ENCODE measurements around the gene SAMD8.

SAMD8 gene

DNA sequence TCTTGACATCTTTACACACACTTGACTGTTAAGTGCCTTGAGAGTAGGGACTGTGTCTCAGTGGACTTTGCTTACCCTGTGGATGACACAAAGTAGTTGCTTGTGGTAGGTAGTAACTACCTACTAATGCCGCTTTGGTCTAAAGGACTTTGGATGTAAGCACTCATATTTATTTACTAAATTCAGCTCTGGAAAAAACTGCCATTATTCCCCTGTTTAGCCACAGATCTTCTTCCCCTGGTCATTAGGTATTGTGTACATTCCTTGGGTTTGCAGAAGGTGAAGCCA, 96.3 kb downstream of the SAMD8 start:
- H3K9me3 ChIP-seq (ENCODE audit: control insufficient read depth, low read length), result no peaks in the 10 kb centered on the region
- WGBS, result no CpG with 5 or more reads among the region's 1 CpG
- H3K27me3 ChIP-seq (ENCODE audit: control insufficient read depth in 1 of 2, insufficient read depth in 1 of 2, low read length in 2 of 2), result no peaks in the 10 kb centered on the region
- H2BK12ac ChIP-seq (ENCODE audit: low read length in 2 of 2), result no peak overlapping the region
- no peak overlapping the region for H2AK5ac ChIP-seq (ENCODE audit: low read length, severe bottlenecking)
- no peak overlapping the region for H2BK15ac ChIP-seq (ENCODE audit: low read depth, poor library complexity, severe bottlenecking)
- H3K18ac ChIP-seq (ENCODE audit: low read depth in 1 of 2, low read length in 2 of 2), result peak overlapping the region in 1 of 2 experiments; percentile 0
- DNase-seq, result no peak
- no peaks in the 10 kb centered on the region for H3K79me1 ChIP-seq (replicated peaks; ENCODE audit: low read length, poor library complexity, severe bottlenecking)
- H3K4me2 ChIP-seq (ENCODE audit: low read length, poor library complexity, severe bottlenecking), result no peak overlapping the region
- no peak overlapping the region for H3K4ac ChIP-seq (ENCODE audit: low read depth in 1 of 2, low read length in 2 of 2)
- peak overlapping the region; percentile 3 for H3K9ac ChIP-seq (ENCODE audit: low read length)
- no peak overlapping the region for H3K4me3 ChIP-seq (ENCODE audit: insufficient read depth in 1 of 2, low read depth in 1 of 2, low read length in 2 of 2)
- H3K14ac ChIP-seq (ENCODE audit: low read length in 2 of 2), result no peak overlapping the region
- H2AFZ ChIP-seq (ENCODE audit: low read depth, low read length), result no peak overlapping the region
- H3K4me1 ChIP-seq (ENCODE audit: control insufficient read depth, insufficient read depth, low read depth, low read length), result peaks cover 12% of the 10 kb centered on the region
- no peak overlapping the region for H3K27ac ChIP-seq (ENCODE audit: low read length, poor library complexity, severe bottlenecking)
- no peak overlapping the region for H3K23ac ChIP-seq (ENCODE audit: low read length in 2 of 2)
- peaks cover 2 to 13% of the 10 kb centered on the region in 2 experiments for H3K36me3 ChIP-seq (ENCODE audit: control insufficient read depth in 1 of 2, insufficient read depth in 2 of 2, low read depth in 1 of 2, low read length in 2 of 2)
- no peak overlapping the region for H2BK120ac ChIP-seq (ENCODE audit: low read depth, low read length)
- H4K8ac ChIP-seq (ENCODE audit: low read length), result peak overlapping the region; percentile 31
- no peak overlapping the region for H4K91ac ChIP-seq (ENCODE audit: low read length)
- H2BK5ac ChIP-seq (ENCODE audit: low read depth, low read length, poor library complexity, severe bottlenecking), result no peak overlapping the region

DNA sequence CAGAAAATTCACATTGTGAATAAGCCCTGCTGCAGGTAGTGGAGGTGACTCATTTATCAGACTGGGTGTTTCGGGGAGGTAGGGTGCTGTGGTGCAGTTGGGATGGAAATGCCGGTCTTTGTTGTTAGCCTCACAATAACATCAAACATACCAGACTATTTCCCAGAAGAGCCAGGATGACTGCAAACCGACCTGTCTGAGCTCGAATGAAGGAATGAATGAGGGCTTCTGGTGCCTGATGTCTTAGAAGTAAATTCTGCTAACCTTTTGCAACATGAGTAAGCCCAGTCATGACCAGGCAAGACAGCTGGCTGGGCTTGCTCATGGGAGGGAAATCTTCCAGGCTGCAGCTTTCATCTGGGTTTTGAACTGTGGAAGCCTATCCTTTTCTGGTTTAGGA, 96.7 kb downstream of the SAMD8 start:
- peak; percentile 78 for DNase-seq
- H3K9ac ChIP-seq (ENCODE audit: low read length), result peak overlapping the region; percentile 3
- H3K27ac ChIP-seq (ENCODE audit: low read length, poor library complexity, severe bottlenecking), result peak overlapping the region; percentile 15
- H3K14ac ChIP-seq (ENCODE audit: low read length in 2 of 2), result no peak overlapping the region
- H3K4me3 ChIP-seq (ENCODE audit: insufficient read depth in 1 of 2, low read depth in 1 of 2, low read length in 2 of 2), result no peak overlapping the region
- no peak overlapping the region for H3K23ac ChIP-seq (ENCODE audit: low read length in 2 of 2)
- peak overlapping the region; percentile 62 for H2AK5ac ChIP-seq (ENCODE audit: low read length, severe bottlenecking)
- peak overlapping the region in 1 of 2 experiments; percentile 3 for H2BK12ac ChIP-seq (ENCODE audit: low read length in 2 of 2)
- no peaks in the 10 kb centered on the region for H3K9me3 ChIP-seq (ENCODE audit: control insufficient read depth, low read length)
- WGBS, result 57% methylated on average over 2 of the region's 4 CpGs
- no peak overlapping the region for H2BK120ac ChIP-seq (ENCODE audit: low read depth, low read length)
- H2BK5ac ChIP-seq (ENCODE audit: low read depth, low read length, poor library complexity, severe bottlenecking), result no peak overlapping the region
- H3K27me3 ChIP-seq (ENCODE audit: control insufficient read depth in 1 of 2, insufficient read depth in 1 of 2, low read length in 2 of 2), result no peaks in the 10 kb centered on the region
- H4K91ac ChIP-seq (ENCODE audit: low read length), result no peak overlapping the region
- H3K79me1 ChIP-seq (replicated peaks; ENCODE audit: low read length, poor library complexity, severe bottlenecking), result no peaks in the 10 kb centered on the region
- H2BK15ac ChIP-seq (ENCODE audit: low read depth, poor library complexity, severe bottlenecking), result no peak overlapping the region
- no peak overlapping the region for H3K4me2 ChIP-seq (ENCODE audit: low read length, poor library complexity, severe bottlenecking)
- no peak overlapping the region for H4K8ac ChIP-seq (ENCODE audit: low read length)
- H2AFZ ChIP-seq (ENCODE audit: low read depth, low read length), result no peak overlapping the region
- peaks cover 6 to 16% of the 10 kb centered on the region in 2 experiments for H3K36me3 ChIP-seq (ENCODE audit: control insufficient read depth in 1 of 2, insufficient read depth in 2 of 2, low read depth in 1 of 2, low read length in 2 of 2)
- H3K18ac ChIP-seq (ENCODE audit: low read depth in 1 of 2, low read length in 2 of 2), result peak overlapping the region in 1 of 2 experiments; percentile 29
- peaks cover 12% of the 10 kb centered on the region for H3K4me1 ChIP-seq (ENCODE audit: control insufficient read depth, insufficient read depth, low read depth, low read length)
- peak overlapping the region in 1 of 2 experiments; percentile 27 for H3K4ac ChIP-seq (ENCODE audit: low read depth in 1 of 2, low read length in 2 of 2)

DNA sequence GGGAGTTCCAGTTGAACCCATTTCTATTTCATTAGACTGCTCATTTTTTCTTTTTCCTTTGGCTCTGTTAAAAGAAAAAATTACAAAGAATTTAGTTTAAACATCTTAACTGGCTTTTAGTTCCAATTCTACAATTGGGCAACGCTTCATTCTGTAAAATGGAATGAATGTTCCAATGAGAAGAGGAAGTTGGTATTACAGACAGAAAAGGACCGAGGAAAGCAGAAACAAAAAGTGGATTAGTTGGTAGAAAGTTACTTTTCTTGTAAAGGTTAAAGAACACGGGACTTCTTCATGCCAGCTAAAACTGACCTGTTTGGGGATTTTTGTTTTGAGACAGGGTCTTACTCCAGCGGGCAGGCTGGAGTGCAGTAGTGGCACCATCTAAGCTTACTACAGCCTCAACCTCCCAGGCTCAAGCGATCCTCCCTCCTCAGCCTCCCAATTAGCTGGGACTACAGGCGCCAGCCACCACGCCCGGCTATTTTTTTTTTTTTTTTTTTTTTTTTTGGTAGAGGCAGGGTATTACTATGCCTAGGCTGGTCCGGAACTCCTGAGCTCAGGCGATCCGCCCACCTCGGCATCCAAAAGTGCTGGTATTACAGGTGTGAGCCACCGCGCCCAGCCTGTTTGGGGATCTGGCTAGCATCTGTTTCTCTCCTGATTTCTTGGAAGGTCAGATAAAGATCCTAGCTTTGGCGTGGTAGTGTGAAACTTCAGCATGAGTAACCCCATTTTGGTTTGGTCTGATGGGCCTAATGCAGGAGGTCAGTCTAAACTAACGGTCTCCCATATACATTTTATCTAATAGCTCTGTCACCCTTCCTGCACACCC, 97.8 kb downstream of the SAMD8 start:
- no peak for DNase-seq

DNA sequence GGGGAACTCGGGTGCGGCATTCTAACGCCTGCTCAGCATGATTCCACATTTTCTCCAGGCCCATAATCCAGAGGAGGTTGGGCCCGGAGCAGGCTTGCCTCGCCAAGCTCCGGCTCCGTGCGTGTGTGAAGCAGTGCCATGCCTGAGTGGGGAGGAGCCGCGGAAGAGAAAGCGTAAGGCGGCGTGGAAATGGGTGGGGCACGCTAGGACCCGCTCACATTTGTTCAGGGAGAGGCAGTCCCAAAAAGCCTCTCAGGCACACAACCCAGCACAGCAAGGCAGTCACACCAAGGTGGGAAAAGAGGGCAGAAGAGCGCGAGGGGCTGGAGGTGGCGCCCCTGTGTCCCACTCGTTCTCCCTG, 98.4 kb downstream of the SAMD8 start:
- WGBS, result 4% methylated on average over 16 of the region's 19 CpGs
- peak; percentile 81 for DNase-seq

More for the DNA sequence above, 97.8 kb downstream of the SAMD8 start:
- no peaks in the 10 kb centered on the region for H3K9me3 ChIP-seq (ENCODE audit: control insufficient read depth, low read length)
- peak overlapping the region; percentile 100 for H3K9ac ChIP-seq (ENCODE audit: low read length)
- no peak overlapping the region for H2AFZ ChIP-seq (ENCODE audit: low read depth, low read length)
- H2BK5ac ChIP-seq (ENCODE audit: low read depth, low read length, poor library complexity, severe bottlenecking), result peak overlapping the region; percentile 9
- H3K79me1 ChIP-seq (replicated peaks; ENCODE audit: low read length, poor library complexity, severe bottlenecking), result no peaks in the 10 kb centered on the region
- WGBS, result 91% methylated on average over 13 of the region's 16 CpGs
- peak overlapping the region; percentile 97 to 98 for H3K4me3 ChIP-seq (ENCODE audit: insufficient read depth in 1 of 2, low read depth in 1 of 2, low read length in 2 of 2)
- H3K27ac ChIP-seq (ENCODE audit: low read length, poor library complexity, severe bottlenecking), result peak overlapping the region; percentile 98
- no peaks in the 10 kb centered on the region for H3K27me3 ChIP-seq (ENCODE audit: control insufficient read depth in 1 of 2, insufficient read depth in 1 of 2, low read length in 2 of 2)
- H3K14ac ChIP-seq (ENCODE audit: low read length in 2 of 2), result no peak overlapping the region
- no peak overlapping the region for H2BK15ac ChIP-seq (ENCODE audit: low read depth, poor library complexity, severe bottlenecking)
- peak overlapping the region; percentile 100 for H2BK120ac ChIP-seq (ENCODE audit: low read depth, low read length)
- H4K8ac ChIP-seq (ENCODE audit: low read length), result peak overlapping the region; percentile 100
- peak overlapping the region; percentile 95 for H3K4me2 ChIP-seq (ENCODE audit: low read length, poor library complexity, severe bottlenecking)
- H3K18ac ChIP-seq (ENCODE audit: low read depth in 1 of 2, low read length in 2 of 2), result peak overlapping the region; percentile 99 to 100
- peak overlapping the region; percentile 100 for H4K91ac ChIP-seq (ENCODE audit: low read length)
- H2AK5ac ChIP-seq (ENCODE audit: low read length, severe bottlenecking), result peak overlapping the region; percentile 6
- peaks cover 5 to 26% of the 10 kb centered on the region in 2 experiments for H3K36me3 ChIP-seq (ENCODE audit: control insufficient read depth in 1 of 2, insufficient read depth in 2 of 2, low read depth in 1 of 2, low read length in 2 of 2)
- peak overlapping the region; percentile 99 to 100 for H3K4ac ChIP-seq (ENCODE audit: low read depth in 1 of 2, low read length in 2 of 2)
- H2BK12ac ChIP-seq (ENCODE audit: low read length in 2 of 2), result peak overlapping the region; percentile 28 to 64
- H3K23ac ChIP-seq (ENCODE audit: low read length in 2 of 2), result no peak overlapping the region
- peaks cover 12% of the 10 kb centered on the region for H3K4me1 ChIP-seq (ENCODE audit: control insufficient read depth, insufficient read depth, low read depth, low read length)

More for the DNA sequence above, 98.4 kb downstream of the SAMD8 start:
- Histone ChIP-seq H2AK5ac (ENCODE audit: low read length, severe bottlenecking) (peak overlapping the region; percentile 94), H3K23ac (ENCODE audit: low read length in 2 of 2) (peak overlapping the region; percentile 7 to 71), H2BK12ac (ENCODE audit: low read length in 2 of 2) (peak overlapping the region; percentile 29 to 77), H2AFZ (ENCODE audit: low read depth, low read length) (peak overlapping the region; percentile 85), H2BK120ac (ENCODE audit: low read depth, low read length) (peak overlapping the region; percentile 100), H3K4me2 (ENCODE audit: low read length, poor library complexity, severe bottlenecking) (peak overlapping the region; percentile 95), H3K4me3 (ENCODE audit: insufficient read depth in 1 of 2, low read depth in 1 of 2, low read length in 2 of 2) (peak overlapping the region; percentile 97 to 98), H3K79me1 (replicated peaks; ENCODE audit: low read length, poor library complexity, severe bottlenecking) (no peaks in the 10 kb centered on the region), H3K9ac (ENCODE audit: low read length) (peak overlapping the region; percentile 100), H3K14ac (ENCODE audit: low read length in 2 of 2) (peak overlapping the region; percentile 43 to 99), H2BK15ac (ENCODE audit: low read depth, poor library complexity, severe bottlenecking) (peak overlapping the region; percentile 80), H3K4me1 (ENCODE audit: control insufficient read depth, insufficient read depth, low read depth, low read length) (peaks cover 14% of the 10 kb centered on the region), H2BK5ac (ENCODE audit: low read depth, low read length, poor library complexity, severe bottlenecking) (peak overlapping the region; percentile 89), H3K36me3 (ENCODE audit: control insufficient read depth in 1 of 2, insufficient read depth in 2 of 2, low read depth in 1 of 2, low read length in 2 of 2) (peaks cover 10 to 32% of the 10 kb centered on the region in 2 experiments), H3K27me3 (ENCODE audit: control insufficient read depth in 1 of 2, insufficient read depth in 1 of 2, low read length in 2 of 2) (no peaks in the 10 kb centered on the region), H3K4ac (ENCODE audit: low read depth in 1 of 2, low read length in 2 of 2) (peak overlapping the region; percentile 99 to 100), H3K18ac (ENCODE audit: low read depth in 1 of 2, low read length in 2 of 2) (peak overlapping the region; percentile 99 to 100), H4K91ac (ENCODE audit: low read length) (peak overlapping the region; percentile 100), H3K9me3 (ENCODE audit: control insufficient read depth, low read length) (no peaks in the 10 kb centered on the region), H4K8ac (ENCODE audit: low read length) (peak overlapping the region; percentile 100), H3K27ac (ENCODE audit: low read length, poor library complexity, severe bottlenecking) (peak overlapping the region; percentile 98)

Measured in mesenchymal stem cell (in vitro differentiated cells and primary cell).